A204.1 (cell line): ENCODE measurements around the gene GNPTAB.
"Not testable (repeated sequence)": the region's sequence is repeated elsewhere in the genome, so short reads cannot be mapped to it uniquely, and the experiment has no call there.

Experiments
- FAIRE-seq: peaks from 2 replicates; lab custom pipeline; 2012; peaks lifted over from hg19 to GRCh38; lab: Jason Lieb, UNC

GNPTAB gene

DNA sequence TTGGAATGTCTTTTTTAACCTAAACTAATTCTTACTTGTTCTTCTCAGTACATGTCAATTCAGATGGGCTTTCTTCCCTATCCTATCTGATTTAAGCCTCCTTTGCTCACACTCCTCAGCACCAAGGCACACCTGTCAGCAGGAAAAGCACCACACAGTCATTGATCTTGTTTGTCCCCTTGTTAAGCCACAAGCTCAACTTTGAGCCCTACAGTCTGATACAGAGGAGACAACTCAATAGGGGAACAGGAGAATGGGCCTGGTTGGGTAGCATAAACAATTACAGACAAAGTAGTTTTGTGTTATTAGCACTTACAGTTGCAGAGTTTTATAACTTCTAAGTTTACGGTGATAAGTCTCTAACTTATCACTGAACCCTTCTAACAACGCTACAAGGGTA lies 62.0 kb downstream of the GNPTAB start:
- FAIRE-seq, result no peak

DNA sequence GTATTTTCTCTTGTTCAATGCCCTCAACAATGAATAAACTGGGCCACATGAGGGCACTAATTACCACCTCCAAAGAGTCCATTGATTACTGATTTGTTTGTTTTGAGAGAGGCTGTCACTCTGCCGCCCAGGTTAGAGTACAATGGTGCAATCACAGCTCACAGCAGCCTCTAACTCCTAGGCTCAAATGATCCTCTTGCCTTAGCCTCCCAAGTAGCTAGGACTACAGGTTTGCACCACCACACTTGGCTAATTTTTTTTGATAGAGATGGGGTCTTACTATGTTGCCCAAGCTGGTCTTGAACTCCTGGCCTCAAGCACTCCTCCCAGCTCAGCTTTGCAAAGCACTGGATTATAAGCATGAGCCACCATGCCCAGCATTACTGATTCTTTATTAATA lies 63.2 kb downstream of the GNPTAB start:
- FAIRE-seq, result no peak

DNA sequence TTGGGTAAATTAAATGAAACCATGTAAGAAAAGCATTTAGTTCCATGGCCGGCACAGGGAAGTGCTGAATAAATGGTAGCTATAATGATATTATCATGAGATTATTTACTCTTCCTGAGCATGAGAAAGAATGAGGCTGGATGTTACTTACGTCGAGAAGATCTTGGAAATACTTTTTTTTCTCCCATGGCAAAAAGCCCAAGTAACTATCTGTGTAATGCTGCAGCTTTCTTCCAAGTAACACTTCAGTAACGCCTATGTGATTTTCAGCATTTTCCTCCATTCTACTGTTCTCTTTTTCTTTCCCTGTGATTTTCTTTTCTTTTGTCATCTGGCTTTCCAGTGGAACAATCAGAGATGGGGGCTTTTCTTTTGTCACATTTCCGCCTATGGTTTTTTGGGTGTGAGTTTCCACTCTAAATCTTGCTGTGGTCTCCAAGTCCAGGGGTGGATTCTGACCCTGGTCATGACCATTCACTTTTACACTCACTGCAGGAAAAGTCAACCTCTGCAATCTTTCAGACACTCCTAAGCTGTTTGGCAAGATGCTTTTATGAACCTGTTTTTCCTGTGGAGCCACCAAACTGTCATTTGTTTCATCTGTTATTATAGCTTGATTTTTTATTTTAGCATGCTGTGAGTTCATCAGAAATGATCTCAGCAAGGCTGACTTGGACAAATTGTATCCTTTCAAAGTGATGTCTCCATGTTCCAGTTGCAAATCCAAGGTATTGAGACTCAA lies 66.5 kb downstream of the GNPTAB start:
- no peak for FAIRE-seq

DNA sequence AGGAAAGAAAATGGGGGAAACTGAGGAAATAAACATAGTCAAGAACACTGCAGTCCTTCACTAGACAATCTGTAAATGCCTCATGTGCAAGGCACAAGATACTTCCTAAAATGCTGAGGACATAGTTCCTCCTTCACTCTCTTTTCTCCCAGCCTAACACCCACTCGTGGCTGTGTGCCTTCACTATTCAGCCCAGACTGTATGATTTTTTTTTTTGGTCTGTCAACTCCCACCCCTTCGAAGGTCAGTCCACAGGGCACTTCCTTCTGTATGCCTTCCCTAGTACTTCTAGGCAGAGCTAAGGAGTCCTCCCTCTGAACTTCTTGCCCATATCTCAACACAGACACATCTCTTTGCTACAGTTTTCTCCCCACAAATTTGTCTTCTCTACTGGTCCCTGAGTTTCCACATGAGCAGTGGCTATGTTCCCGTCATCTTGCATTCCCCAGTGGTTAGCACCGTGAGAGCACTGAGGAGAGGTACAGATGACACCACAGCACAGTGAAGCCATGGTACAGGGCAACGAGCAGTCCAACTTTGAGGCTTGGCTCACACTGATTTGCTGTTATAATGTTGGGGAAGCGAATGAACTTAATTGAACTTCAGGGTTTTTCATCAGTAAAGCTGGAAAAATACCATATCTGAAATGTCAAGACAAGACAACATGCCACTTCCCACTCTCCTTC lies 67.4 kb downstream of the GNPTAB start:
- no peak for FAIRE-seq

DNA sequence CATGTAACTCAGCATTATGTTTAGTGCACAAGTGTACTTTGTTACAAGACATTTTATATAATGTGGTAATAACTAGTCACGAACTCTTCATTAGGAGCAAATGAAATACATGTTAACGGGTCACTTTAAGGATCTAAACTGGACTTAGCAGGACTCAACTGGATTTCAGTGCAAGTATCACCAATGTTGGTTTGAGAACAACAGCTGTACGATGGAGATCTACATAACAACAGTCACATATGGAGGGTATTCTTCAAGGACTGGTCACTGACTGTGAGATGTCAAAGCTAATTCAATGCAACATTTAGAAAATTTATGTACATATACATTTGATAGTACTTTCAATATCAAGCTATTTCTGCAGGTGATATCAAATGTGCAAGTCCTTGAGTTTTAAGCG lies 69.0 kb downstream of the GNPTAB start:
- FAIRE-seq, result no peak

DNA sequence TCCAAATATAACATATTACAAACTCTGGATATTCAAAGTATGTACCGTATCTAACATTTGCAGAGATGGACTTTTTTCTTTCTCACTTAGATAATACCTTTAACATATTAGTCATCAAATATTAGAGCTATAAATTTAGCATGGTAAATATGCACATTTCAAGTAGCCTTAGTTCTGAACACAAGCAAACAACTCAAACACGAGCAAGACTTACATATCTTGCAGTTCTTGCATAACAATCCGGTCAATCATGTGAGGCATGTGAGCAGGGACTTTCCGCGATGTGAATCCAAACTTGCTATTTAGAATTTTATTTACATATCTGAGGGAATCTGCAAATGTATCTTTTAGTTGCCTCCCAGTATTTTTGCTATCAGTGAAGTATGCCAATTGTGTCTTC lies 69.4 kb downstream of the GNPTAB start:
- no peak for FAIRE-seq

DNA sequence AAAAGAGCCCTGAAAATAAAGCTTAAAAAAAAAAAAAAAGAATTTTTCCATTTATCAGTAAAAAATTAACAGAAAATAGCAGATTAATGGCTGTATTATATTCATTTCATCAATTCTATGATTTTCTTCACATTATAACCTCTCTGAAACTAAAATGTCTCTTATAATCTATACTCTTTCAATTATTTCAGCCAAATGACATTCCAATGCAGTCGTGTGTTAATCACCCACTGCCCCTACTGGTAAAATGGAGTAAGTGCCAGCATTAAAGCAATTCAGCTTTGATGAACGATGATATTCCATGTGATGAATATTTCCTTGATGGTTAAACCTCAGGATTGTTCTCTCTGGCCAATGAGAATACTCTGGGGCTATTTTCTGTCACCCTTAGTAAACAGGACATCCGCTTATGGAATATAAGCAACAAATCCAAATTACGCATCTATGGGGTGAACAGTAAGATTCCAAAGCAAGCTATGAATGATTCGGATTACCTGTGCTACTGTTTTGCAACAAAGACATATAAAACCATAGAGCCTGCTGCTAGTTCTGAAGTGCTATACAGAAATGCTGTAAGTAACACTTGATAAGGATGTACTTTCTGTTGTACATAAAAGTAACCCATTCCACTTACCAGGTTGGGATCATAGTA lies 71.2 kb downstream of the GNPTAB start:
- FAIRE-seq, result peak; percentile 74

DNA sequence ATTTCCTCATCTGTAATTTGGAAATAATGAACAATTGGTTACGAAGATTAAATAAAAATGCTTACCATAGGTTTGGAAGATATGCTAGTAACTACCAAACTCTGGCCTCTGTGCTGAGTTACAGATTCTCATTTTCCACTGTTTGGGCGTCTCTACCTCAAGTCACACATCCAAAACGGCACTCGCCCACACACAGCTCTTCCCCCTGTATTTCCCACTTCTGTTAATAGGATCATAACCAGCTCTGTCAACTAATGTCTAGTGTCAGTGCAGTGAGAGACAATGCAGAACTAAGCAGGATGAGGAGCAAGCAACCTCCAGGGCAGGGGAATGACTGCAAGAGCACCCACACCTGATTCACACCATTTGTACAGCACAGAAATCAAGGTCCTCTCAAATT lies 80.6 kb downstream of the GNPTAB start:
- no peak for FAIRE-seq

DNA sequence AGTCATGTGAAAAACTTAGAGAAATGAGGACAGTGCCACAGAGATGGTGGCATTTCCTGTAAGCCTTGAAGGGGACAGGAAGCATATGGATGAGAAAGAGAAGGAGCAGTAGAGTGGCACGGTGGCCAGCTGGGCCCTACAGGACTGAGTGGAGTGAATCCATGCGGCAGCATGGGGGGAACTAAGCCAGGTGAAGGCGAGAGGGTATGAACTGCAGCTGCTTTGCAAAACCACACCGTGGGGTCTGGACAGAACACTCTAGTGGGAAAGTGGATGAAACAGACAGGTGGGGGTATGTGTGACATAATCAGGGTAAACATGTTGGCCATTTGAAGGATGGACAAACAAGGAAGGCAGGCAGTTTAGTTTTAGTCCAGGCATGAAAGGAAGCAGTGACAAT lies 81.1 kb downstream of the GNPTAB start:
- FAIRE-seq, result no peak

DNA sequence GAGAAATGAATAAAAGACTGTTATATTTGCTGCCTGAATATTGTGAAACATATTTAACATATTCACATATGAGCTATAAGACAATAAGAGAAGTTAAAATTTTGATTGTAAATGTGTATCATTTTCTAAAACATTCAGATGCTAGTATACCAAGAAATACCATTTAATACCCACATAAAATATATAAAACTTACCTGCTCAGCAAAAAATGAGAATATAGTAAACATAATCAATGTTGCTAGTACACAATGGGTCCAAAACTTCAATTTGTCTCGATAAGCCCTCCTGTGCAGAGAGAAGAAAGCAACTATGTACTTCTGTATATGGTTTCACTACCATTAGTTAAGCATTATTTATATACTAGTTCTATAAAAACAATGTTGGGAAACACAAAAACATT lies 81.9 kb downstream of the GNPTAB start:
- no peak for FAIRE-seq

DNA sequence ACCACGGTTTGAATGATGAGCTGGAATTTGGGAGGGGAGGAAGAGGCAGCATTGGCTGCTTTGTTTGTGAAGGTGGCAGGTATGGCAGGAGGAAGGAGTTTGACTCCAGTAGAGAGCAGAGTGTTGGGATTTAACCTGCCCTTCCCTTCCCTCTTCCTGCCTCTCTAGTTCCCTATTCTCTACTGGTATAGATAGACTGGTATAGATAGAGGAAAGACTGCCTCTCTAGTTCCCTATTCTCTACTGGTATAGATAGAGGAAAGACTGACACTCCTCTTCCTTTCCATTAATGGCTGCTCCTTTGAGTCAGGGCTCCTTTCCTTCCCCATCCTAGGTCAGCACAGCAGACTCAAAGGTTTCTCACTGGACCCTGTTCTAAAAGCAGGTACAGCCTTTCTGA lies 83.1 kb downstream of the GNPTAB start:
- no peak for FAIRE-seq

DNA sequence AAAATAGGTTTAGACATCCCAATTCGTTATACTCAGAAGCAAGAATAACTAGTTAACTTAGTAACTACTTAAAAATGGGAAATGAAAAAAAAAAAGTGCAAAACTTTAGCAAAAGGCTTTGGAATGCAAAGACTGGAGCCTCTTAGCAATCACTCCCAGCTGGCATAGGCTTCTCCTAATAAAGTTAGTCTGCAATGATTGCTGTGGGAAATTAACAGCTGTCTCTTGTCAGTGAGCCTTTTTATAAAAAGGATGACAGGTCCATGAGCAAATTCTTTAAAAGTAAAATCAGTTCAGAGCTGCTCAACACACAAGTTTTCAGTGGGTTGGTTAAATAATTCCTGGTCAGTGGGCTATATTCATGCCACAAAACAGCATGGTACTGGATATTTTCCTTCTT lies 84.1 kb downstream of the GNPTAB start:
- no peak for FAIRE-seq

DNA sequence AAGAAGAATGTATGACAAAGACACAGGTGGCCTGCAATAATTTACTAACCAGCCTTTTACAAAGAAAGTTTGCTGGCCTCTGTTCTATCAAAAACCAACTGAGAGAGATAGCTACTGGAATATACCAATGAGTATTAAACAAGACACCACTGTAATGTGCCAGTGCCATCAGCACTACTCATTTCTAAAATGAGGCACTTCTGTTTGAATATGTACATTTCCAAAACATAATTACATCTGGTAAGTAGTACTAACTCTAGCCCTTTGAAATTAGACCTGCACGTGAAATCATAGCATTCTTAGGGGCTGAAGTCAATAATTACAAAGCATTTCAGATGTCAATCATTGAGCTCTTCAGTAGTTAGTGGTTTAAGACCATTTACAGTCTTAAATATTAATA lies 84.6 kb downstream of the GNPTAB start:
- no peak for FAIRE-seq

DNA sequence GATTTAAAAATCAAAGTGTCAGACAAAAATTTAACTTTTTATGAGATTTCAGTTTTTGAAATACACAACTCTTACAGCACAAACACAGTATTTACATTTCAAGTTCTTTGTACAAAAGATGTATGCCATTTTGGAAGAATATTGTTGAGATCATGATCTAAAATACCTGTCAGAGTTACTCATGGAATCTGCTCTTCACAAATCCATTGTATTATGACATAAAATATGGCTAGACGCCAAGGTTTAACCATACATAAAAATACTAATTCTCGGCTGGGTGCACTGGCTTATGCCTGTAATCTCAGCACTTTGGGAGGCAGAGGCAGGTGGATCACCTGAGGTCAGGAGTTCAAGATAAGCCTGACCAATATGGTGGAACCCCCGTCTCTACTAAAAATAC lies 85.3 kb downstream of the GNPTAB start:
- FAIRE-seq, result no peak

DNA sequence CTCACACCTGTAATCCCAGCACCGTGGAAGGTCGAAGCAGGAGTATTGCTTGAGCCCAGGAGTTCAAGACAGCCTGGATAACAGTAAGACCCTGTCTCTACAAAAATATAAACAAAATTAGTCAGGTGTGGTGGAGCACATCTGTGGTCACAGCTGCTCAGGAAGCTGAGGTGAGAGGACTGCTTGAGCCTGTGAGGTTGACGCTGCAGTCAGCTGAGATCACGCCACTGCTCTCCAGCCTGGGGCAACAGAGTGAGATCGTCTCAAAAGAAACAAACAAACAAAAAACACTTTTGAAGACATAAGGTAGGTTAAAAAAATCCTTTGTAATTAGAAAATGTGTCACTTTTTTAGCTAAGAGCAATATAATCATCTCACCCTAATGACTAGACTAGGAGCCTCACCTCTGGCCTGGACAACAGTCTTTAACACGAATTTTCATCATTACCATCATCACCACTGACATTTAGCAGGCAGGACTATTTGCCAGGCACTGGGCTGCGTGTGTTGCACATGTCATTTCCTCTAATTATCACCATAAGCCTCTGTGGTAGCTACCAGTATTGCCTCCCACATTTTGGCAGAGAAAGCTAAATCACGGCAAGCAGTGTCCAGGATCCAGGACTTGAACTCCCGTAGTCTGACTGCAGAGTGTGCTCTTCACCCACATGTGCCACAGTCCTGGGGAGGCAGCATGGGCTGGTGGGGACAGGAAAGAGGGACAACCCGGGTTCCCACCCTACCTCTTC lies 86.9 kb downstream of the GNPTAB start:
- FAIRE-seq, result no peak

DNA sequence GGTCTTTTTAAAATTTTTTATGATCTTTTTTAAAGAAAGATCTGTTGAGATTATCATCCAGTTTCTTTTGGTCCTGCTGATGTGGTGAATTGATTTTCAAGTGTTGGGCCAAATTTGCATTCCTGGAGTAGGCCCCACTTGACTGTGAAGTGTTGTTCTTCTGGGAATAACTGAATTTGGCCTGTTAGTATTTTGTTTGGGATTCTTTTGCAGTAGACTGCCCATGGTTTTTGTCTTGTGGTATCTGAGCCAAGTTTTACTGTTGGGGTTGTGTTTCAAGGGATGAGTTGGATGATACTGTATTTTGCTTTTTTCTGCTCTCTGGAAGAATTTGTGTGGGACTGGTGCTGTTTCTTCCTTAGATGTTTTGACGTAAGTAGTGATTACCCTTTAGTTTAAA lies 87.5 kb downstream of the GNPTAB start:
- no peak for FAIRE-seq

DNA sequence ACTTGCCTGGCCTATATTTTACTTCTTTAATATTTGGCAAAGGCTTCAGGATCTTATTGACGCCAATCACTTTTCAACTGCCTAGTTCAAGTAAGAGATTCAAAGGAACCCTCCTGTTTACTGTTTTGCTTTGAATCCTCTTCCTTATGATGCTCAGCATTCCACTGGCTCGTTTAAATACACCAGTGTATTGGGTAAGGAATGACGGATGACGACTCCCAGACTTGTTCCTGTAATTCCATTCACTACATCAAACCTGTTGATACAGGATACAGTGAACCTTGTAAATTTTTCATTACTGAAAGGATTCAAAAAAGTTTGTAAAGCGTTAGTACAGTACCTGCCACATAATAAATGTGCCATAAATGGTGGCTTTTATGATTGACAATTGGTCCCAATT lies 89.8 kb downstream of the GNPTAB start:
- FAIRE-seq, result no peak

DNA sequence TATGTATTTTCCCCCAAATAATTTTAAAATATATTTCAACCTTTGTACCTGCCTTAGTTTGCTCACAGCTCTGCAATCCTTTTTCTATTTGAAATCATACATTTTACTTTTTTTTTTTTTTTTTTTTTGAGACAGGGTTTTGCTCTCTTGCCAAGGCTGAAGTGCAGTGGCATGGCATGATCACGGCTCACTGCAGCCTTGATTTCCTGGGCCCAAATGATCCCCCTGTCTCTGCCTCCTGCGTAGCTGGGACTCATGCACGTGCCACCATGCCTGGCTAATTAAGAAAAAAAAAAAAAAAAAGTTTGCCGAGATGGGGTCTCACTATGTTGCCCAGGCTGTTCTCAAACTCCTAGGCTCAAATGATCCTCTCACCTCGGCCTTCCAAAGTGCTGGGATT lies 90.2 kb downstream of the GNPTAB start:
- FAIRE-seq, result no peak

DNA sequence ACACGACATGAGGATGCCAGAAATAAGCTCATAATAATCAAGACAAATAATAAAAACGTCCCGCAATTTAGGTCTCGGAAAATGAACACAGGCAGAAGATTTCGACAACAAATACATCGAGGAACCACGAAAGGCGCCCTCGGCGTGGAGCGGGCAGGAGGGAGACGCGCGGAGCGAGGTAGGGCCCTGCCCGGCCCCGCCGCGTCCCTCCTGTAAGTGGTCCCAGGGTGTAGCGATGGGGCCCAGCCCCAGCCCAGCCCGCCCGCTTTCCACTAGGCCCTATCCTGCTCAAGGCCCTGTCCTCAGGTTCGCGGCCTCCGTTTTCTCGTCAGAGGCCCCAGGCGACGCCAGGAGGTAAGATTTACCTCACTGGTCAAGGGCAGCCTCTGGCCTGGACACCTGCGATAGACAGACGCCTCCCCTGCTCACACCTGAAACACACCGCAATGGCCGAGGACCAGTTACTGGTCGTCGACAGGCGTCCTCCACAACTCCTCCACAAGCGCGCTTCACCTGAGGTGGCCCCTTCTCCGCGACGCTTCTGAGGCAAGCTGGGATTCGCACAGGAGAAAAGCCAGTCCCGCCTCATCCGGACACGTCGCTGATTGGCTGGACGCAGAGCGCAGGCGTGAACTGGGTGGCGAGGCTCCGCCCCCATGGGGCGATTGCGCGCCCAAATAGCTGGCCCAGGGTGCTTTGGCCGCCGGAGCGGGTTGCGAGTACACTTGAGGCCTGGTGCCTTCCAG lies 91.7 kb downstream of the GNPTAB start, which contains the start of gene SYCP3:
Gene SYCP3, minus strand, starts transcription at position 543 of the 746 bp plus-strand sequence. CDS start 1,527 bp downstream, outside the sequence.
- no peak for FAIRE-seq

DNA sequence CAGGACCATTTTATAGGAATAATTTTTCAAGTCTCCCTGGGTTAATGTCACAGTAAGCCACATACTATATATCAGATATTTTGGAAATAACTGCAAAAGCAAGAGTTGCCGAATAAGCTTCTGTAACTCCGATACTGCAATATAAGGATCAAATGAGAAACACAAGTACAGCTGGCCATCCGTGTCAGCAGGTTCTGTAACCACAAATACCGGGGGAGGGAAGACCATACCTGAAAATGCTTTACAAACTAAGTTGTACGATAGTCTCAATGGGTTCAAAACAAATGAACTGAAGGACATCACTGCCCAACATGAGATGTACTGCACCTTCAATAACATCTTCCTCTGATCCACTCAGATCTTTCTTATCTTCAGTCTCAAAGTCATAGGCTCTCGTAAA lies 93.3 kb downstream of the GNPTAB start:
- no peak for FAIRE-seq

DNA sequence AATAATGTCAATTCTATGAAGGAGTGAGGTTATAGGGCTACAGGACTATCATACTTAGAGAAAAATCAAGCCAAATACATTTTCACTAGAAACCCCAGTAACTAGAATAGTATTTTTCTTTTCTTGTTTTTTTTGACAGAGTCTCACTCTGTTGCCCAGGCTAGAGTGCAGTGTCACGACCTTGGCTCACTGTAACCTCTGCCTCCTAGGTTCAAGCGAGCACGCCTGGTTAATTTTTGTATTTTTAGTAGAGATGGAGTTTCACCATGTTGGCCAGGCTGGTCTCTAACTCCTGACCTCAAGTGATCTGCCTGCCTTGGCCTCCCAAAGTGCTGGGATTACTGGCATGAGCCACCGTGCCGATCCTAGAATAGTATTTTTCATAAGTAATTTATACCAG lies 96.3 kb downstream of the GNPTAB start:
- not testable (repeated sequence) for FAIRE-seq

DNA sequence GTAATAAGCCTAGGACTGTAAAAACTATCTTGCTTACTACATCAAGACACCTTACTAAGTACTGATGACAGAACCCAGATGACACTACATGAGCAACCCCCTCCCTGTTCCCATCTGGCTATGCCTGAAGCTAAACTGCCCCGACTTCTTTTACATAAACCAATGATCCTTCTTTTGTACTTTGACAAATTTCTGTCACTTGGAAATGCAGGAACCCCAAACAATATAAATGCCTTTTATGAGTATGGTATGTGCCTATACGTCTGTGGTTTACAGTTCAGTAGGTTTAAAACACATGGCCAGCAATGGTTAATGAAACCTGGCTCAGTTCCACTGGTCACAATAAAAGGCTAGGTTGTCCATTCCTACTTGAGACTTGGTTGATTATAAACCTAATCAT lies 97.6 kb downstream of the GNPTAB start:
- no peak for FAIRE-seq
